Suppressor macrophage treated with lipopolysaccharide for 1 hour (primary cell): Measurements from ENCODE around the gene TEX12.
"Not testable (repeated sequence)": the region's sequence is repeated elsewhere in the genome, so short reads cannot be mapped to it uniquely, and the experiment has no call there.

Experiments used
- DNase-seq, 3 donors: peaks; one replicate each; pipeline ENCODE4 v3.0.0-alpha.2; 2020 to 2022

The TEX12 gene

GRCh38 chr11:112165049-112165448 lies 2.1 kb upstream of the TEX12 start:
- no peak for DNase-seq

GRCh38 chr11:112166562-112166961 lies 610 bp upstream of the TEX12 start:
- peak; percentile 42 to 51 (median 43) for DNase-seq

- DNase-seq, result peak in 1 of 3 donors; percentile 49
These were observed 5.3 kb downstream of the TEX12 start for GRCh38 chr11:112172362-112172994.

DNA sequence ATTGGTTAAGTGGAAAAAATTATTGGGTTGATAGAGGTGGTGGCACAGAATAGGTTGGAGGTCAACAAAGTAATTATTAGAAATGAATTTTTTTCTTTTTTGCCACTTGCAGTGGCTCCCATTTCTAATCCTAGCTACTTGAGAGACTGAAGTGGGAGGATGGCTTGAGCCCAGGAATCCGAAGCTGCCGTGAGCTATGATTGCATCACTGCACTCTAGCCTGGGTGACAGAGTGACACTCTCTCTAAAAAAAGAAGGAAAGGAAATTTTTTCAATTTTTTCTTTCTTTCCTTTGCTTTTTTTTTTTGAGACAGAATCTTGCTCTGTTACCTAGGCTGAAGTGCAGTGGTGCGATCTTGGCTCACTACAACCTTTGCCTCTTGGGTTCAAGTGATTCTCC lies 6.0 kb downstream of the TEX12 start:
- DNase-seq, result peak in 1 of 3 donors; percentile 24

DNA sequence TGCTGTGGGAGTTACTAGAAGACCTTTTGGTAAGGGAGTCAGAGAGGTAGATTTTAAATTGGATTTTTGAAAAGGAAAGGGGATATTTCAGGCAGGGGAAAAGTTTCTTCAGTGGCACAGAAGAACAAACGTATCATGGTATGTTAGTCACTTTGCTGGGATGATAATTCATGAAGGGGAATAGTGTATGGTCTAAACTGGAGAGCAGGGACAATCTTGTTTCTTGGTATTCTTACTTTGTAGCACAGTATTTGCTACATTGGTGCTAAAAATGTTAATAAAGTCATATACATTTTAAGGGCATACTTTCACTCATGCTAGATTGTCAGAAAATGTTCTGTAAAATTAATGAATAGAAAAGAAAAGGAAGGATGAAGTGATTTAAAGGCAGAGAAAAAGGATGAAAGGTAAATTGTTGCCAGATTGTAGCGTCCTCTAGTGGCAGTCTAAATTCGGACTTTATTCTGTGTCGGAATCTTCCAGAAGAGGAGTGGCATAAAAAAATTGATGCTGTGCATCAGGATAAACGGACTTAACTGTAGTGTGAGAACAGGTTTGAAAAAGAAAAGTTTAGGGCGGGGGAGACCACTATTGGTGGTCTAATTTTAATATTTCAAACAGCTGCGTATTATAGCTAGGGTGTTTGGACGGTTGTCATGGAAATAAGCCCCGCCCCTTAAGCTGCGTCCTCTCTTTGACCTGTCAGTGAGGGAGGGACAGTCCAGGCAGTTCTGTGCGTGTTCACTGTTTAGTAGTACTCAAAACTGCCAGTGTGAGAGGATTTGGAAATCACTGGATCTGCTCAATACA lies 7.8 kb downstream of the TEX12 start, which contains the start of gene BCO2:
BCO2 (plus strand) TSS at position 724 of the 810 bp plus-strand sequence. CDS start 90 bp downstream, outside the sequence.
- peak; percentile 82 to 87 (median 83) for DNase-seq

GRCh38 chr11:112175599-112175952 lies 8.4 kb downstream of the TEX12 start:
- no peak for DNase-seq

DNA sequence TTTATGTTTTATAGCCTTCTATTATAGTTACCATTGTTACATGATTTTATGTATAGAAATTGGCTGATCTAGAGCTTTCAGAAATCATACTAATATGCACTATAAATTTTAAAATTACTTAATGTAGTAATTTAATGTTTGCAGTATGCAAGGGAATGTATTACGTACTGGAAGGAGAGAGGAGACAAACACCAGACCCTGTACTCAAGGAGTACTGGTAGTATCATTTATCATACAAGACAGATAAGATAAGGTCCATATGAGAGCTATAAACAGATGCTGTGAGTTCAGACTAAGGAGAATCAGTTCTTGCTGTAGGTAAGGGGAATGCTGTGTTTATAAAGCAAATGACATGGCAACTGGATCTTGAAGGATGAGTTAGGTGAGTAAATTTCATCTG lies 8.9 kb downstream of the TEX12 start:
- DNase-seq, result no peak

- DNase-seq, result peak in 1 of 3 donors; percentile 15
These were observed 10.4 kb downstream of the TEX12 start for GRCh38 chr11:112177589-112177988.

- DNase-seq, result peak in 2 of 3 donors; percentile 16 to 24
These were observed 11.3 kb downstream of the TEX12 start for GRCh38 chr11:112178428-112178827.

DNA sequence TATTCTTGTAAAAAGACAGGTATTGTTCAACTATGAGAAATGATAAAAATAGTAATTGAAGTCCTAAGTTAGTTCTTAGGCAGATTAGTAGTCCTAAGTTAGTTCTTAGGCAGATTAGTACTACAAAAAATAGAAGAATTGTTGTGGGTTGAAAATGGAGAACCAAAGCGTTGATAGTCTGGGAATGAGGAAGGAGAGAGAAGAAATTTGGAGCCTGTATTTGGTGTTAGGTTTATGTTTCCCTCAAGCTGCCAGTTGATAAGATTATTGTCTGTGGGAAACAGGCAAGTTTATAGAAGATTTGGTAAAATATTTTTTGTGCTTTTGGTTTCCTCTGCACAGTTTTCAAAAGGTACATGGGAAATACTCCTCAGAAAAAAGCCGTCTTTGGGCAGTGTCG lies 11.8 kb downstream of the TEX12 start:
- peak in 2 of 3 donors; percentile 18 to 41 for DNase-seq

GRCh38 chr11:112179601-112180000 lies 12.4 kb downstream of the TEX12 start:
- peak; percentile 65 to 69 (median 68) for DNase-seq

DNA sequence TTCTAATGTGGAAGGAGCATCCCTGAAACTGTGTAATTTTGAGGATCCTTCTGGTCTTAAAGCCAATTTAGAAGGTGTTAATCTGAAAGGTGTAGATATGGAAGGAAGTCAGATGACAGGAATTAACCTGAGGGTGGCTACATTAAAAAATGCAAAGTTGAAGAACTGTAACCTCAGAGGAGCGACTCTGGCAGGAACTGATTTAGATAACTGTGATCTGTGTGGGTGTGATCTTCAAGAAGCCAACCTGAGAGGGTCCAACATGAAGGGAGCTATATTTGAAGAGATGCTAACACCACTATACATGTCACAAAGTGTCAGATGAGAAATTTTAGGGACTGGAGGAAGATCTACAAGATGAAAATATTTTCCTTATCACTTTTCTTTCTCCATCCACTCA lies 15.7 kb downstream of the TEX12 start:
- DNase-seq, result no peak

DNA sequence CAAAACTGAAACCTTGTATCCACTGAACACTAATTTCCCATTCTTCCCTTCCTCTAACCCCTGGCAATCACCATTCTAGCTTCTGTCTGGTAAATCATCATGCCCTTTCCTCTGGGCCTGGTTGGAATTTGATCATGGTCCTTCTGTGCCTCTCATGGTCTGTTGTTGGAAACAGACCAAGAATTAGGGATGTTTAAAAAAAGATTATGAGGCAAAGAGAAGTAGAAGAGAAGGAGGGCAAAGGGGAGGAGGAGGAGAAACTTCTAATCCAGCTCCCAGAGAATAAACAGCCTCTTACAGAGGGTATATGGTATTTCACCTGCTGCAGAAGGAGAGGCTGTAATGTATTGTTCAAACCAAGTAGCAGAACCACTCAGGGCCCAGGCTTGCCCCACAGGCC lies 18.7 kb downstream of the TEX12 start:
- no peak for DNase-seq

DNA sequence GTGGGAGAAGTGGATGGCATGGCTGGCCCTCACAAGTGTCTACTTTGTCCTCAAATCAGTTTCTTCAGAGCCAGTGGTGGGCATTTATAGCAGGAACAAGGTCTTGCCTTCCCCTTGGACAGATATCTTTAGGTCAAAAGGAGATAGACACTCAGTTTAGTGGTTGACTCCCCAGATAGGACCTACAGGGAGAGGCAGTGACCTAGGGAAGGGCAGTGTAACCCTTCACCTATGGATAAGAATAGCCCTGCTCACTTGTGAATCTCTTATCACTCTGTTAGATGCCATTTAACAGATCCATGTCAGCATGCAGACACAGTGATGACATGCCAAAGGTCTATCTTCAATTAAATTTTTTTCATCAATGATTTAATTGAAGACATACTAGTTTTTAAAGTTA lies 19.1 kb downstream of the TEX12 start:
- DNase-seq, result no peak

DNA sequence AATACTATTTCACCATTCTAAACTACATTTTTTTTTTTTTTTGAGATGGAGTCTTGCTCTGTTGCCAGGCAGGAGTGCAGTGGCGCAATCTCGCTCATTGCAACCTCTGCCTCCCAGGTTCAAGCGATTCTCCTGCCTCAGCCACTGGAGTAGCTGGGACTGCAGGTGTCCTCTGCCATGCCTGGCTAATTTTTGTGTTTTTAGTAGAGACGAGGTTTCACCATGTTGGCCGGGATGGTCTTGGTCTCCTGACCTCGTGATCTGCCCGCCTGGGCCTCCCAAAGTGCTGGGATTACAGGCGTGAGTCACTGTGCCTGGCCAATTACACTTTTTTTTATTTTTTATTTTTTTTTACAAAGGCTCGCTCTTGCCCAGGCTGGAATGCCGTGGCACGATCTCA lies 27.9 kb downstream of the TEX12 start:
- DNase-seq, result not testable (repeated sequence)

GRCh38 chr11:112195951-112196351 lies 28.8 kb downstream of the TEX12 start:
- DNase-seq, result no peak

GRCh38 chr11:112196519-112197087 lies 29.4 kb downstream of the TEX12 start:
- no peak for DNase-seq

DNA sequence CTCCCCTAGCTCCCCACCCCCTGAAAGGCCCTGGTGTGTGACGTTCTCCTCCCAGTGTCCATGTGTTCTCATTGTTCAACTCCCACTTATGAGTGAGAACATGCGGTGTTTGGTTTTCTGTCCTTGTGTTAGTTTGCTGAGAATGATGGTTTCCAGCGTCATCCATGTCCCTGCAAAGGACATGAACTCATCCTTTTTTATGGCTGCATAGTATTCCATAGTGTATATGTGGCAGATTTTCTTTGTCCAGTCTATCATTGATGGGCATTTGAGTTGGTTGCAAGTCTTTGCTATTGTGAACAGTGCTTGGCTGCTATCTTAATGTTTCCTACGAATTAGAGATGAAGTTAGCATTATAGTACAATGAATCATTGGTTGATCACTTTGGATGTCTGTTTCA lies 31.9 kb downstream of the TEX12 start:
- not testable (repeated sequence) for DNase-seq

DNA sequence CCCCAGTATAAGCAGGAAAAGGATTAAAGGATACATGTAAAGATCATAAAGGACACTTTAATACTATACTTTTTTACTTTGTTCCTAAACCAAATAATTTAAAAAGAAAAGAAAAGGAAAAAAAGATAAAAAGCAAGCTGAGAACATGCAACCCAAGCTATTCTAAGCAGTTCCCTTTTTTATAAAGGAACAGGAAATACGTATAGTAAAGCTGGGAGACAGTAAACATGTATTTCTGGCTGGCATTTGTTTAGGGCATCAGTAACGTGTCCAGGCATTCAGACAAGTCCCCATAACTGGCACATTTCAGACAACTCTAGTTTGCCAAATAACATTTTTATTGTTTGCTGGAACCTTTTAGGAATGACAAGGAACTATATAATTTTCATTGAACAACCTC lies 33.1 kb downstream of the TEX12 start:
- peak in 1 of 3 donors; percentile 48 for DNase-seq

DNA sequence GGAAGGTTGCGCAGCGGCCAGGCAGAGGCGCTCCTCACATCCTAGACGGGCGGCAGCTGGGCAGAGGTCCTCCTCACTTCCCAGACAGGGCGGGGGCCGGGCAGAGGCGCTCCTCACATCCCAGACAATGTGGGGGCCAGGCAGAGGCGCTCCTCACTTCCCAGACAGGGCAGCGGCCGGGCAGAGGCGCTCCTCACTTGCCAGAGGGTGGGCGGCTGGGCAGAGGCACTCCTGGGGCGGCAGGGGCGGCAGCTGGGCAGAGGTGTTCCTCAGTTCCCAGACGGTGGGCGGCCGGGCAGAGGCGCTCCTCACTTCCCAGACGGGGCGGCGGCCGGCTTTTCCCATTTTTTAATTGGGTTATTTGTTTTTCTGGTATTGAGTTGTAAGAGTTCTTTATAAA lies 38.9 kb downstream of the TEX12 start:
- no peak for DNase-seq

DNA sequence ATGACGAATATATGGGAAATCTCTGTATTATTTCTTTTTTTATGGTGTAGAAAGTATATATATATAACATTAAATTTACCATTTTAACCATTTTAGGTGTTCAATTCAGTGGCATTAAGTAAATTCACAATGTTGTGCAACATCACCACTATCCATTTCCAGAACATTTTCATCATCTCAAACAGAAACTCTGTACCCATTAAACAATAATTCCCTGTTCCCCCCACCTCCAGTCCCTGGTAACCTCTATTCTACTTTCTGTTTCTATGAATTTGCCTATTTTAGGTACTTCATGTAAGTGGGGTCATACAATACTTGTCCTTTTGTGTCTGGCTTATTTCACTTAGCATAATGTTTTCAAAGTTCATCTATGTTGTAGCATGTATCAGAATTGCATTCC lies 43.7 kb downstream of the TEX12 start:
- DNase-seq, result no peak

DNA sequence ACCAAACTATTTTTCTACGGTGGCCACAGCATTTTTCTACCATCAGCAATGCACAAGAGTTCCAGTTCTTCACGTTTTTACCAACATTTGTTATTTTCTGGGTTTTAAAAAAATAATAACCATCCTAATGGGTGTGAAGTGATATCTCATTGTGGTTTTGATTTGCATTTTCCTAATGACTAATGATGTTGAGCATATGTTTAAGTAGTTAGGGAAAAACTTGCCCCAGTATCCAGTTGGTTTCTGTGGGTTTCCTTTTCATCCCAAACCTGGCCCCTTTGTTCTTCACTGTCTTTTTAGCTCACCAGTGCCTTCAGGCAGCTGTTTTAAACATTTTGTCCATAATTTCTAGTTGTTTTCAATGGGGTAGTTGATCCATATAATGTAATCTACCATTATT lies 44.4 kb downstream of the TEX12 start:
- peak in 2 of 3 donors; percentile 39 to 65 for DNase-seq

DNA sequence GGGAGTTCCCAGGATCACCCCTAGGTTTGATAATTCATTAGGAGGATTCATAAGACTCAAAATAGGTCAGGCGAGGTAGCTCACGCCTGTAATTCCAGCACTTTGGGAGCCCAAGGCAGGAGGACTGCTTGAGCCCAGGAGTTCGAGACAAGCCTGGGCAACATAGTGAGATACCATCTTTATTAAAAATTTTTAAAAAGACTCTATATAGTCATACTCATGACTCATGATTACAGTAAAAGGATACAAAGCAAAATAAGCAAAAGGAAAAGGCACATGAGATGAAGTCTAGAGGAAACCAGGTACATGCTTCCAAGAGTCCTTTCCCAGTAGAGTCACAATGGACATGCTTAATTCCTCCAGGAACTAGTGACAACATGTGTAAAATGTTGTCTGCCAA lies 45.1 kb downstream of the TEX12 start:
- DNase-seq, result no peak

DNA sequence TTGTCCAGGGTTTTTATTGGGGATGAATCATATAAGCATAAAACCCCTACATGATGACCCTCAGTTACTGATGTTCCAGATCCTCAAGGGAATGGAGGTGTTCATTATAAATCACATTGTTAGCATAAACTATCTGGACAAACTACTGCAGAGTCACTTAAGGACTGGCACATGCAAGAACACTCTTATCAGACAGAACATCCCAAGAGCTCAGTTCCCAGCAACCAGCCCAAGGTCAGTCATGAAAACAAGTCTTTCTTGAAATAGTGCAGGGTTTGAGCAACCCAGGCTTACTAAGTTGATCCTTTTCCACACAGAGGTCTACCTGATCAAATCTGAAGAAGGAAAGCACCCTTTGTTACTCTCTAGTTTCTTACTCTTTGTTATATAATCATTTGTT lies 45.5 kb downstream of the TEX12 start:
- no peak for DNase-seq
